Measurements from ENCODE around the gene FZD10.

The FZD10 gene

DNA sequence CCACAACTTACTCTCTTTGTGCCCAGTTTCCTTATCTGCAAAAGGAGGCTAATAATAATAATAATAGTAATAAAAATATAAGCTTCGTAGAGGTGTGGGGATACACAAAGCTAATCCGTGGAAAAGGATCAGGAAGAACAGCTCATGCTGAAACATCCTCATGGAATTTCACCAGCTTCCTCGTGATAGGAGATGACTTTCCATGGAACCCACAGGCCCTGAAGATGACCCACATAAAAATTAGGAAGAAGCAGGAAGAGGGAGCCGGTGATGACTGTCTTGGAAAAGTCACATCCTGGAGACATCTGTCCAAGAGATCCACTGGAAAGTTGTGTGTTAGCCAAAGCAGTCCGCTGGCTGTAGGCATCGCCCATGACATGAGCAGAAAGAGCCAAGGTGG, 31.9 kb upstream of the FZD10 start:
- TF ChIP-seq, protein P1, sequence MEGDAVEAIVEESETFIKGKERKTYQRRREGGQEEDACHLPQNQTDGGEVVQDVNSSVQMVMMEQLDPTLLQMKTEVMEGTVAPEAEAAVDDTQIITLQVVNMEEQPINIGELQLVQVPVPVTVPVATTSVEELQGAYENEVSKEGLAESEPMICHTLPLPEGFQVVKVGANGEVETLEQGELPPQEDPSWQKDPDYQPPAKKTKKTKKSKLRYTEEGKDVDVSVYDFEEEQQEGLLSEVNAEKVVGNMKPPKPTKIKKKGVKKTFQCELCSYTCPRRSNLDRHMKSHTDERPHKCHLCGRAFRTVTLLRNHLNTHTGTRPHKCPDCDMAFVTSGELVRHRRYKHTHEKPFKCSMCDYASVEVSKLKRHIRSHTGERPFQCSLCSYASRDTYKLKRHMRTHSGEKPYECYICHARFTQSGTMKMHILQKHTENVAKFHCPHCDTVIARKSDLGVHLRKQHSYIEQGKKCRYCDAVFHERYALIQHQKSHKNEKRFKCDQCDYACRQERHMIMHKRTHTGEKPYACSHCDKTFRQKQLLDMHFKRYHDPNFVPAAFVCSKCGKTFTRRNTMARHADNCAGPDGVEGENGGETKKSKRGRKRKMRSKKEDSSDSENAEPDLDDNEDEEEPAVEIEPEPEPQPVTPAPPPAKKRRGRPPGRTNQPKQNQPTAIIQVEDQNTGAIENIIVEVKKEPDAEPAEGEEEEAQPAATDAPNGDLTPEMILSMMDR (IDR thresholded peaks at IDR 0.05; ENCODE audit: insufficient read depth, low read length, missing control alignments): no peak
- ChIA-PET POLR2A (no interaction called here), CTCF (no interaction called here)
- H3K4me3 ChIP-seq (ENCODE audit: low read depth, low read length): no peak overlapping the region
- DNase-seq (ENCODE audit: low read depth, low spot score): no peak

DNA sequence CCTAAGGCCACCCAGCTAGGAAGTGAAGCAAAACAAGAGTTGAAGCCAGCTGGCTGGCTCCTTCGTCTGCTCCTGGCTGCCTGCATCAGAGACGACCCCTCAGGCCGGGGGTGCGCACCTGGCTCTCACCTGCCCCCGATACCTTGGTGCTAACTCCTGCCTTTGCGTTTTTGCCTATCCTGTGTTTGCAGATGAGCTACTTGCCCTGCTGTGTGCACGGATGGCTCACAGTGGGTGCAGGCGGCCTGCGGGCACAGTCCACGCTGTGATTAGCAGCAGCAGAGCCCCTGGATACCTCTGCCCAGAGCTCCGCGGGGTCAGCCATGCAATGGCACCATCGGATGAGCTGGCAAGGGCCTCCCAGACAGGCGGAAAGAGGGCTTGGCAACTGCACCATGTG, 31.2 kb upstream of the FZD10 start:
- CTCF ChIA-PET: no interaction called here
- no peak overlapping the region for H3K4me3 ChIP-seq (ENCODE audit: low read depth, low read length)
- POLR2A ChIA-PET: no interaction called here
- TF ChIP-seq, protein P1 (IDR thresholded peaks at IDR 0.05; ENCODE audit: insufficient read depth, low read length, missing control alignments): no peak
- DNase-seq (ENCODE audit: low read depth, low spot score): no peak

DNA sequence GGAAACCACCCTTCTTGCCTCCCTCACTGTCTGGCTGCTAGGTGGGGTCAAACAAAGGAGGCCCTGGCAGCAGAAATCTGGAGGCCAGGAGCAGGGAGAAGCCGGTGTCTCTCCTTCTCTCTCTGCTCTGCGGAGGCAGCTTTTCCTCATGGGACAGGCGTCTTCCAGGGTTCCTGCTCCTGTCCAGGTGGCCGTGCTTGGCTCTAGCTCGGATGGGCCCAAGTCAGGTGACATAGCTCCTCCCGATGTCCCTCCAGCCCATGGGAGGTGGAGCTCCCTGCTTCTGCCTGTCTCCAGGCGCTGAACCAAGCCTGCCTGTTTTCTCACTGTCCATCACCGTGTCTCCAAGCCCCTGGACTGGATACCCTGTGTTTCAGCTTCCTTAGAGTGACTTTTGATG, 30.5 kb upstream of the FZD10 start:
- POLR2A ChIA-PET: no interaction called here

DNA sequence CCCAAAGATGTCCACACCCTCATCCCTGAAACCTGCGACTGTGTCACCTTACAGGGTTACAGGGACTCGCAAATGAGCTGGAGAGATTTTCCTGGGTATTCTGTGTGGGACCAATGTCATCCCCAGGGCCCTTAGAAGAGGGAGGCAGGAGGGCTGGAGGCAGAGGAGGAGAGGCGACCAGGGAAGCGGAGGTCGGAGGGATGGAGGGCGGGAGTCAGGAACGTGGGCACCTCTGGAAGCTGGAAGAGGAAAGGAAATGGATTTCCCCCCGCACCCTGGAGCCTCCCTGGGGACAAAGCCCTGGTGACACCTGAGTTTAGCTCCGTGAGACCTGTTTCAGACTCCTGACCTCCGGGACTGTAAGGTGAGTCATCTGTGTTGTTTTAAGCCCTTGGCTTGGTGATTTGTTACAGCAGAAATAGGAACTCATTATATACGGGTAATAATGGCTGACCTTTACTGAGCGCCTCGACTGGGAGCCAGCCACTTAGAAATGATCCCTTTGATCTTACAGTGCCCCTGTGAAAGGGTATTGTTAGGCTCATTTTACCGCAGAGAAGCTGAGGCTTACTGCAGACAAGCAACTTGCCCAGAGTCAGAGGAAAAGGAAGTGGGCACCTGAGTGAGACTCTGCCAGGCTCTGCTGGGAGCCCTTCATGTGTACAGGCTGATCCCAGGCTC, 29.3 kb upstream of the FZD10 start:
- TF ChIP-seq, protein P1 (IDR thresholded peaks at IDR 0.05; ENCODE audit: insufficient read depth, low read length, missing control alignments): no peak
- no peak overlapping the region for H3K4me3 ChIP-seq (ENCODE audit: low read depth, low read length)

More for the DNA sequence above, 30.5 kb upstream of the FZD10 start:
- no peak for DNase-seq (ENCODE audit: low read depth, low spot score)
- CTCF ChIA-PET: no interaction called here
- TF ChIP-seq, protein P1 (IDR thresholded peaks at IDR 0.05; ENCODE audit: insufficient read depth, low read length, missing control alignments): no peak
- no peak overlapping the region for H3K4me3 ChIP-seq (ENCODE audit: low read depth, low read length)

DNA sequence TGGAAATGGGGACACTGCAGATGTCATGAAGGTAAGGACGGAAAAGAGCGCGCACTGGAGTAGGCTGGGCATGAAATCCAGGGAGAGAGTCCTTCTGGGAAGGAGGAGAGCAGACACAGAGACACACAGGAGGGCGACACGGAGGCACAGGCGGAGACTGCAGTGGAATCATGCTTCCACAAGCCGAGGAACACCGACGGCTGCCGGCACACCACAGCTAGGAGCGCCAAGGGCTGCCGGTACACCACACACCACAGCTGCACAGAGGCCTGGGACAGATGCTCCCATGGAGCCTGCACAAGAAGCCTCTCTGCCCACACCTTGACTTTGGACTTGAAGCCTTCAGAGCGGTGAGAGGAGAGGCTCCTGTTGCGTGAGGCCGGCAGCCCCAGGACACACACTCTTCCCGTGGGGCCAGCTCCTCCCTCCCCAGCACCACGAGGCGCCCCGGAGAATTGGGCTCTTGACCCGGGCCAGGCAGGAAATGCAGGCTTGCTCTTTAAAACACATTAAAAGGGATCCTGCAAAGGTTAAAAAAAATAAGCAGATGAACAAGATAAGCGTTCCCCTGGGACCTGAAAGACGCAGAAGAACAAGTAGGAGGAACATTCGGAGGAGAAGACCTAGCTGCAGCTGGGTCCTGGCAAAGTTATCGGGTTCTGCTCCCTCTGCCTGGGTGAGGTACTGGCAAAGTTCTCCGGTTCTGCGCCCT, 28.3 kb upstream of the FZD10 start:
- CTCF ChIA-PET: no interaction called here
- DNase-seq (ENCODE audit: low read depth, low spot score): no peak
- TF ChIP-seq, protein P1 (IDR thresholded peaks at IDR 0.05; ENCODE audit: insufficient read depth, low read length, missing control alignments): no peak
- no peak overlapping the region for H3K4me3 ChIP-seq (ENCODE audit: low read depth, low read length)
- POLR2A ChIA-PET: no interaction called here

More for the DNA sequence above, 29.3 kb upstream of the FZD10 start:
- CTCF ChIA-PET: no interaction called here
- POLR2A ChIA-PET: no interaction called here
- no peak for DNase-seq (ENCODE audit: low read depth, low spot score)

DNA sequence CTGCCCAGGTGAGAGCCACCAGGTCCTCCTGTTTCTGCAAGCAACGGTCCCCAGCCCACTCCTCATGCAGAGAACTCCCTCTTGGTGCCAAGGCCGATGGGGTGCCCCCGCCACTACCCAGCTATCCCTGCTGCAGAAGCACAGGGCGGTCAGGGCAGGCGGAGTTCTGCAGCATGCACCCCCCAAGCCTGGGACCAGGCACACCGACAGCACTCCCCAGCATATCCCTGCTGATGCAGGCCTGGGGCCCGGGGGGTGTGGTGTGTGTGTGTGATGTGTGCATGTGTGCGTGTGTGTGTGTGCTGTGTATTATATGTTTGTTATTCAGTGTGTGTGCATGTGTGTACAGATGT, 27.7 kb upstream of the FZD10 start:
- ChIA-PET CTCF (no interaction called here), POLR2A (no interaction called here)
- TF ChIP-seq, protein P1 (IDR thresholded peaks at IDR 0.05; ENCODE audit: insufficient read depth, low read length, missing control alignments): no peak
- no peak overlapping the region for H3K4me3 ChIP-seq (ENCODE audit: low read depth, low read length)
- no peak for DNase-seq (ENCODE audit: low read depth, low spot score)

All from AG04449 (cell line).